Stomach (tissue), 9 donors: ENCODE data around the gene CDK10. TPM values are rescaled to one million over a fixed set of nuclear protein-coding genes. Genes with fewer than 3 reads are reported as not detected.

Source experiments
- DNase-seq, 2 donors: peaks; one replicate each; pipeline versions ENCODE4 v3.0.0 to v3.0.0-alpha.2; 2013 to 2019
- H3K27ac ChIP-seq, 5 donors: fragments of 200-600 bp in 4 of 5; sonication (generic) in 4 of 5; one replicate each; pipeline ENCODE4 v1.5.1; 2013 to 2019; ENCODE audit warnings: mild to moderate bottlenecking in 1 of 5, moderate library complexity in 1 of 5
- H3K27me3 ChIP-seq, 3 donors: fragments of 200-600 bp; sonication (generic); one replicate each; pipeline ENCODE4 v1.5.1; 2017 to 2019; ENCODE audit warnings: mixed run types in 1 of 3
- H3K36me3 ChIP-seq, 4 donors: fragments of 200-600 bp; sonication (generic); 1 replicate in 3 of 4; 2 replicates in 1 of 4; pipeline ENCODE4 v1.5.1; 2016 to 2019
- H3K4me1 ChIP-seq, 4 donors: fragments of 200-600 bp; sonication (generic); one replicate each; pipeline ENCODE4 v1.5.1; 2016 to 2019
- H3K4me3 ChIP-seq, 4 donors: fragments of 200-600 bp; sonication (generic) in 3 of 4; one replicate each; pipeline ENCODE4 v1.5.1; 2016 to 2019; ENCODE audit warnings: mild to moderate bottlenecking in 1 of 4
- H3K9me3 ChIP-seq, 4 donors: fragments of 200-600 bp; sonication (generic); one replicate each; pipeline ENCODE4 v1.5.1; 2016 to 2019
- CTCF ChIP-seq, 7 experiments: fragments of 450-650 bp in 4 of 7; fragments of 200-600 bp in 3 of 7; sonication (generic) in 3 of 7; IDR thresholded peaks; one replicate each; pipeline ENCODE4 v1.5.1; 2016 to 2019; ENCODE audit warnings: antibody characterized with exemption in 7 of 7, control low read depth in 2 of 7, mild to moderate bottlenecking in 1 of 7
- EP300 ChIP-seq: sonication (generic); formaldehyde crosslinking; IDR thresholded peaks from one replicate; pipeline ENCODE4 v1.6.1; 2017; ENCODE audit warnings: antibody characterized with exemption
- POLR2A ChIP-seq, 4 donors: fragments of 450-650 bp; IDR thresholded peaks; one replicate each; pipeline ENCODE4 v1.6.1; 2016; ENCODE audit warnings: antibody characterized with exemption in 4 of 4, control low read depth in 2 of 4, mild to moderate bottlenecking in 1 of 4, moderate library complexity in 1 of 4
- POLR2AphosphoS5 ChIP-seq, 3 donors: sonication (generic); formaldehyde crosslinking; IDR thresholded peaks; one replicate each; pipeline ENCODE4 v1.6.1; 2016; ENCODE audit warnings: antibody characterized with exemption in 3 of 3
- WGBS, 5 donors: extraction: QIAGEN DNeasy Blood & Tissue Kit in 3 of 5; methylation state at CpG; one replicate each; pipeline versions ENCODE4 v1.1.5 to v1.1.7; 2013 to 2018; 5-methylcytosine and 5-hydroxymethylcytosine counted together
- intact Hi-C: fragments of 100-400 bp; cut with DNase I; formaldehyde crosslinking; loops from one replicate; pipeline ENCODE4 v1.15.1; 2023; ENCODE audit warnings: low total_unique reads
- polyA plus RNA-seq, 3 donors: library from polyadenylated mRNA; stranded (reverse); fragments of 200-250 nt; gene quantifications; one replicate each; pipeline ENCODE4 v1.2.3, GENCODE V29; 2013
- total RNA-seq, 5 donors: library from RNA; depleted of rRNA; stranded (reverse); fragments of >200 nt; gene quantifications; one replicate each; pipeline versions ENCODE4 v1.1.0 to v1.2.3, GENCODE V29; 2014 to 2016
- donor health status: healthy with polysubstance abuse.
- donor health status: Bipolar disorder and iron deficiency.
- donor health status: healthy.

CDK10 gene
- total and polyA plus RNA-seq, 8 donors = 40.9 to 256 (median 86.4) TPM

DNA sequence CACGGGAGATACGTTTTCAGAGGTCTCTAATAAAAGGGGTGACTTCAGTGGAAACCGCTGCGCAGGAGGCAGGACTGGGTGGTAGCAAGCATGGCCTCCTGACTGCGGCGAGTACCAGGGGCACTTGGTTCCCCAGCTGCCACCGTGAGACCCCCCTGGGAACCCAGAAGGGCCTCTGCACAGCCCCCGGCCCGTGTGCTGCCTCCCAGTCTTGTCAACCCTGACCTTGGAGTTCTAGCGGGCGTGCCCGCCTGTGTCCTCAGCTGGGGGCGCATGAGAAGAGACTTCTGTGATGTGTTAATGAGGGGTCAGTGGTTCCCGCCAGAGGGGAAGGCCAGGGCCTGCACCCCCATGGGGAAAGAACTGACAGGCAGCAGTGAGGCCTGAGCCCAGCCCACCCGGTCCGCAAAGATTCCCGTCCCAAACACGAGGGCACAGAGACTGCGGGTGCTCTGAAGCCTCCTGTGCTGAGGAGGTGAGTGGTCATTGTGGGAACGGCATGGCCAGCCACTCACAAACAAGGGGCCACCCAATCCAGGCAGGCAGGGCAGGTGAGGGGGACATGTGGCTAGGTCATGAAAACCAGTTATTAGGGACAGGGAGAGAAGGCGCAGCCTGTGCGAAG is 44.2 kb downstream of the CDK10 start:
- Histone ChIP-seq H3K4me3 (no peak overlapping the region), H3K9me3 (no peaks in the 10 kb centered on the region), H3K36me3 (peaks cover 80 to 98% (median 97%) of the 10 kb centered on the region in 4 donors), H3K27ac (no peak overlapping the region), H3K4me1 (peaks cover 0 to 14% (median 1%) of the 10 kb centered on the region in 4 donors), H3K27me3 (no peaks in the 10 kb centered on the region)
- TF ChIP-seq EP300 (no peak), CTCF (IDR thresholded peaks at IDR 0.05) (no peak), POLR2AphosphoS5 (IDR thresholded peaks at IDR 0.05) (no peak), POLR2A (IDR thresholded peaks at IDR 0.05) (no peak)
- WGBS, 5 donors = 82 to 89% (median 84%) methylated on average over 14 to 22 of the region's 22 CpGs
- no peak for DNase-seq
- intact Hi-C loops = no loop called here

GRCh38 chr16:89732142-89732917 is 45.8 kb downstream of the CDK10 start:
- Histone ChIP-seq H3K4me1 (no peaks in the 10 kb centered on the region), H3K9me3 (no peaks in the 10 kb centered on the region), H3K4me3 (no peak overlapping the region), H3K27me3 (no peaks in the 10 kb centered on the region), H3K27ac (no peak overlapping the region), H3K36me3 (peaks cover 92 to 98% (median 97%) of the 10 kb centered on the region in 4 donors)
- DNase-seq = no peak
- intact Hi-C loops = no loop called here
- TF ChIP-seq EP300 (no peak), POLR2A (IDR thresholded peaks at IDR 0.05) (no peak), POLR2AphosphoS5 (IDR thresholded peaks at IDR 0.05) (no peak), CTCF (IDR thresholded peaks at IDR 0.05) (no peak)
- WGBS, 5 donors = 85 to 90% (median 89%) methylated on average over 18 to 24 of the region's 24 CpGs

DNA sequence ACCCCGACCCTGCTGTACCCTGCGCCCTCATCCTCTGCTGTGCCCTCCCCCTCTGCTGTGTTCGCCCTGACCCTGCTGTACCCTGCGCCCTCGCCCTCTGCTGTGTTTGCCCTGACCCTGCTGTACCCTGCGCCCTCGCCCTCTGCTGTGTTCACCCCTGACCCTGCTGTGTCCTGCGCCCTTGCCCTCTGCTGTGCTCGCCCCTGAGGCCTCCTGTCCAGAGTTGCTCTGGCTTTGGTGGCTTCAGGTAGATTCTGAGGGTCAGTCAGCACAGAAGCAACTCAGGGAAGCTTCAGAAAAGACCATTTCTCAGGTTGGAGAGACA is 46.4 kb downstream of the CDK10 start:
- Histone ChIP-seq H3K9me3 (no peaks in the 10 kb centered on the region), H3K27ac (no peak overlapping the region), H3K27me3 (no peaks in the 10 kb centered on the region), H3K4me1 (no peaks in the 10 kb centered on the region), H3K4me3 (no peak overlapping the region), H3K36me3 (peaks cover 92 to 98% (median 97%) of the 10 kb centered on the region in 4 donors)
- WGBS, 5 donors = 84 to 95% (median 94%) methylated on average over 9 of the region's 9 CpGs
- DNase-seq = no peak
- TF ChIP-seq EP300 (no peak), POLR2AphosphoS5 (IDR thresholded peaks at IDR 0.05) (no peak), POLR2A (IDR thresholded peaks at IDR 0.05) (no peak), CTCF (IDR thresholded peaks at IDR 0.05) (no peak)
- intact Hi-C loops = no loop called here

GRCh38 chr16:89733322-89733721 is 46.8 kb downstream of the CDK10 start:
- intact Hi-C loops = no loop called here
- TF ChIP-seq POLR2A (IDR thresholded peaks at IDR 0.05) (no peak), EP300 (no peak), CTCF (IDR thresholded peaks at IDR 0.05) (no peak), POLR2AphosphoS5 (IDR thresholded peaks at IDR 0.05) (no peak)
- Histone ChIP-seq H3K9me3 (no peaks in the 10 kb centered on the region), H3K27ac (no peak overlapping the region), H3K4me1 (no peaks in the 10 kb centered on the region), H3K36me3 (peaks cover 92 to 98% (median 98%) of the 10 kb centered on the region in 4 donors), H3K4me3 (no peak overlapping the region), H3K27me3 (no peaks in the 10 kb centered on the region)
- no peak for DNase-seq
- 86 to 97% (median 90%) methylated on average over 16 to 17 of the region's 17 CpGs for WGBS, 5 donors
